G401 (cell line): ENCODE results near the gene SDHAF1. TPM values are rescaled to one million over a fixed set of nuclear protein-coding genes. Genes with fewer than 3 reads are reported as not detected.

Source experiments
- DNase-seq: peaks from one replicate; pipeline ENCODE4 v3.0.0-alpha.2; 2015; ENCODE audit warnings: low spot score
- in situ Hi-C: cut with HindIII; loops from 2 replicates; pipeline ENCODE4 v1.10.0; 2016; ENCODE audit warnings: low sequenced_read_pairs, mixed read lengths
- total RNA-seq: library from RNA; depleted of rRNA; stranded (reverse); fragments of >200 nt; shearing (Covaris generic); gene quantifications from 2 replicates; pipeline ENCODE4 v1.2.3, GENCODE V29; 2014

Gene SDHAF1
- total RNA-seq, 1 experiment from 2014 or later: 46.9 TPM

GRCh38 chr19:35983177-35983576 lies 11.8 kb upstream of the SDHAF1 start:
- in situ Hi-C loops: no loop called here
- no peak for DNase-seq

- DNase-seq: peak; percentile 66
- in situ Hi-C loops: no loop called here
Measured at GRCh38 chr19:35986111-35986510, 8.9 kb upstream of the SDHAF1 start.

- DNase-seq: peak; percentile 73
- in situ Hi-C loops: no loop called here
Measured at GRCh38 chr19:35986664-35987570, 8.1 kb upstream of the SDHAF1 start.

GRCh38 chr19:35987571-35987896 lies 7.5 kb upstream of the SDHAF1 start:
- DNase-seq: no peak
- in situ Hi-C loops: no loop called here

GRCh38 chr19:35988824-35989223 lies 6.2 kb upstream of the SDHAF1 start:
- in situ Hi-C loops: no loop called here
- no peak for DNase-seq

GRCh38 chr19:35990156-35990555 lies 4.8 kb upstream of the SDHAF1 start:
- in situ Hi-C loops: no loop called here
- DNase-seq: no peak

- in situ Hi-C loops: no loop called here
- DNase-seq: no peak
Measured at GRCh38 chr19:35990771-35991730, 3.9 kb upstream of the SDHAF1 start.

- no peak for DNase-seq
- in situ Hi-C loops: no loop called here
Measured at GRCh38 chr19:35991731-35992450, 3.1 kb upstream of the SDHAF1 start.

- in situ Hi-C loops: no loop called here
- DNase-seq: no peak
Measured at GRCh38 chr19:35992907-35993765, 1.9 kb upstream of the SDHAF1 start.

- in situ Hi-C loops: no loop called here
- peak; percentile 37 for DNase-seq
Measured at GRCh38 chr19:35993923-35994598, 927 bp upstream of the SDHAF1 start.

- in situ Hi-C loops: no loop called here
- DNase-seq: no peak
Measured at GRCh38 chr19:35996777-35997176, 1.8 kb downstream of the SDHAF1 start.

GRCh38 chr19:36001605-36002004 lies 6.6 kb downstream of the SDHAF1 start:
- in situ Hi-C loops: no loop called here
- DNase-seq: no peak

GRCh38 chr19:36003284-36003683 lies 8.3 kb downstream of the SDHAF1 start:
- no peak for DNase-seq
- in situ Hi-C loops: no loop called here

- DNase-seq: no peak
- in situ Hi-C loops: no loop called here
Measured at GRCh38 chr19:36006955-36007354, 12.0 kb downstream of the SDHAF1 start.

- peak; percentile 95 for DNase-seq
Measured at GRCh38 chr19:36008336-36008978, 13.5 kb downstream of the SDHAF1 start, which contains the start of gene SYNE4. Gene SYNE4 (minus strand): TSS chr19:36008813. CDS start chr19:36008681, 132 bp downstream.

GRCh38 chr19:36009220-36009619 lies 14.2 kb downstream of the SDHAF1 start:
- in situ Hi-C loops: no loop called here
- peak; percentile 78 for DNase-seq

More at GRCh38 chr19:36008336-36008978, 13.5 kb downstream of the SDHAF1 start, which contains the start of gene SYNE4:
- in situ Hi-C loops: no loop called here

GRCh38 chr19:36009633-36010379 lies 14.8 kb downstream of the SDHAF1 start:
- no peak for DNase-seq
- in situ Hi-C loops: no loop called here
